Astrocyte (in vitro differentiated cells and primary cell): ENCODE measurements around the gene TNNI3. TPM values are rescaled to one million over a fixed set of nuclear protein-coding genes. Genes with fewer than 3 reads are reported as not detected.

Source experiments
- DNase-seq: peaks from one replicate; pipeline ENCODE4 v3.0.0-alpha.2; 2010; ENCODE audit warnings: low read depth
- FAIRE-seq: peaks from 2 replicates; lab custom pipeline; 2011; peaks lifted over from hg19 to GRCh38; lab: Jason Lieb, UNC
- H2AFZ ChIP-seq: 2 replicates; pipeline ENCODE4 v1.6.0; 2012; ENCODE audit warnings: low read depth, low read length, inconsistent platforms
- H3K27ac ChIP-seq: 2 replicates; pipeline ENCODE4 v1.5.1; 2011; ENCODE audit warnings: low read depth, low read length, inconsistent platforms
- H3K27me3 ChIP-seq: 2 replicates; pipeline ENCODE4 v1.6.0; 2011; ENCODE audit warnings: low read length, inconsistent platforms; ENCODE audit not compliant: insufficient read depth
- H3K36me3 ChIP-seq: 2 replicates; pipeline ENCODE4 v1.5.1; 2011; ENCODE audit warnings: low read length, inconsistent platforms; ENCODE audit not compliant: insufficient read depth
- H3K4me1 ChIP-seq: 2 replicates; pipeline ENCODE4 v1.5.1; 2011; ENCODE audit warnings: low read length, inconsistent platforms; ENCODE audit not compliant: insufficient read depth
- H3K4me2 ChIP-seq: 2 replicates; pipeline ENCODE4 v1.6.0; 2012; ENCODE audit warnings: low read length, inconsistent platforms
- H3K4me3 ChIP-seq: 2 replicates; pipeline ENCODE4 v1.5.1; 2011; ENCODE audit warnings: low read depth, mild to moderate bottlenecking, low read length, inconsistent platforms; ENCODE audit not compliant: insufficient read depth
- H3K79me2 ChIP-seq: 2 replicates; pipeline ENCODE4 v1.6.0; 2012; ENCODE audit warnings: mild to moderate bottlenecking, low read length, inconsistent platforms; ENCODE audit not compliant: insufficient read depth
- H3K9ac ChIP-seq: 2 replicates; pipeline ENCODE4 v1.6.0; 2012; ENCODE audit warnings: mild to moderate bottlenecking, low read length, inconsistent platforms
- H3K9me3 ChIP-seq: 2 replicates; pipeline ENCODE4 v1.5.1; 2012; ENCODE audit warnings: low read depth, mild to moderate bottlenecking, low read length, inconsistent platforms; ENCODE audit not compliant: insufficient read depth
- H4K20me1 ChIP-seq: 2 replicates; pipeline ENCODE4 v1.6.0; 2012; ENCODE audit warnings: low read length, inconsistent platforms; ENCODE audit not compliant: insufficient read depth
- H3K27ac Mint-ChIP-seq: one replicate; pipeline ENCODE4 v1.8.0; 2021; ENCODE audit warnings: mild to moderate bottlenecking, mixed read lengths; ENCODE audit not compliant: unreplicated experiment
- H3K27me3 Mint-ChIP-seq: one replicate; pipeline ENCODE4 v1.8.0; 2021; ENCODE audit warnings: low read depth, mixed read lengths; ENCODE audit not compliant: unreplicated experiment
- H3K36me3 Mint-ChIP-seq: one replicate; pipeline ENCODE4 v1.8.0; 2021; ENCODE audit warnings: low read depth, mixed read lengths; ENCODE audit not compliant: unreplicated experiment
- H3K4me1 Mint-ChIP-seq: one replicate; pipeline ENCODE4 v1.8.0; 2021; ENCODE audit warnings: low read depth, mixed read lengths; ENCODE audit not compliant: unreplicated experiment
- H3K4me3 Mint-ChIP-seq: one replicate; pipeline ENCODE4 v1.8.0; 2021; ENCODE audit warnings: mild to moderate bottlenecking, moderate library complexity, mixed read lengths; ENCODE audit not compliant: unreplicated experiment
- H3K9me3 Mint-ChIP-seq: one replicate; pipeline ENCODE4 v1.8.0; 2021; ENCODE audit warnings: mild to moderate bottlenecking, mixed read lengths; ENCODE audit not compliant: unreplicated experiment
- CTCF ChIP-seq: IDR thresholded peaks from 2 replicates; pipeline ENCODE4 v1.5.1; 2011; ENCODE audit warnings: low read depth, mild to moderate bottlenecking, inconsistent platforms, low read length, moderate library complexity; ENCODE audit not compliant: insufficient read depth
- EZH2 ChIP-seq: IDR thresholded peaks from 2 replicates; pipeline ENCODE4 v1.6.1; 2012; ENCODE audit warnings: mild to moderate bottlenecking, low read length, inconsistent platforms; ENCODE audit not compliant: insufficient read depth
- total RNA-seq: library from RNA; stranded (reverse); gene quantifications from 2 replicates; pipeline ENCODE4 v1.2.1, GENCODE V29; 2021

TNNI3 gene
- total RNA-seq, 1 donor from 2014 or later = not detected

GRCh38 chr19:55134736-55135135, 22.8 kb downstream of the TNNI3 start:
- no peak for TF ChIP-seq EZH2
- TF ChIP-seq CTCF = no peak
- no peak for FAIRE-seq
- H3K36me3 Mint-ChIP-seq = no peaks in the 10 kb centered on the region
- no peak for DNase-seq
- peaks cover 20% of the 10 kb centered on the region for H3K27me3 Mint-ChIP-seq
- Histone ChIP-seq H3K9ac (no peak overlapping the region), H3K27ac (no peak overlapping the region), H3K4me2 (no peak overlapping the region), H4K20me1 (no peaks in the 10 kb centered on the region), H3K4me3 (no peak overlapping the region), H3K9me3 (no peaks in the 10 kb centered on the region), H3K27me3 (peaks cover 7% of the 10 kb centered on the region), H2AFZ (no peak overlapping the region), H3K36me3 (no peaks in the 10 kb centered on the region), H3K79me2 (no peaks in the 10 kb centered on the region), H3K4me1 (no peaks in the 10 kb centered on the region)
- no peaks in the 10 kb centered on the region for H3K9me3 Mint-ChIP-seq
- H3K4me3 Mint-ChIP-seq = no peak overlapping the region
- no peaks in the 10 kb centered on the region for H3K4me1 Mint-ChIP-seq
- H3K27ac Mint-ChIP-seq = no peak overlapping the region

- no peak for FAIRE-seq
- H3K4me2 ChIP-seq = no peak overlapping the region
These were observed 23.7 kb downstream of the TNNI3 start for GRCh38 chr19:55133639-55134444.

More at GRCh38 chr19:55133639-55134444, 23.7 kb downstream of the TNNI3 start:
- H3K9me3 Mint-ChIP-seq = no peaks in the 10 kb centered on the region
- Histone ChIP-seq H3K4me3 (no peak overlapping the region), H3K4me1 (no peaks in the 10 kb centered on the region), H3K36me3 (no peaks in the 10 kb centered on the region), H3K9me3 (no peaks in the 10 kb centered on the region), H2AFZ (no peak overlapping the region), H3K79me2 (no peaks in the 10 kb centered on the region), H3K9ac (no peak overlapping the region), H3K27ac (no peak overlapping the region), H4K20me1 (no peaks in the 10 kb centered on the region), H3K27me3 (peaks cover 3% of the 10 kb centered on the region)
- H3K4me1 Mint-ChIP-seq = no peaks in the 10 kb centered on the region
- H3K36me3 Mint-ChIP-seq = no peaks in the 10 kb centered on the region
- no peak overlapping the region for H3K4me3 Mint-ChIP-seq
- H3K27ac Mint-ChIP-seq = no peak overlapping the region
- no peak for TF ChIP-seq EZH2
- TF ChIP-seq CTCF = no peak
- DNase-seq = no peak
- H3K27me3 Mint-ChIP-seq = peaks cover 16% of the 10 kb centered on the region
